Esophagus squamous epithelium (tissue), 4 donors: ENCODE measurements around the gene TMEM239.

Source experiments
- CTCF ChIP-seq, 6 experiments: fragments of 450-650 bp in 4 of 6; fragments of 200-600 bp in 2 of 6; sonication (generic) in 2 of 6; IDR thresholded peaks; one replicate each; pipeline ENCODE4 v1.5.1; 2016 to 2019; ENCODE audit warnings: antibody characterized with exemption in 6 of 6, mild to moderate bottlenecking in 4 of 6, moderate library complexity in 4 of 6
- POLR2A ChIP-seq, 4 donors: fragments of 450-650 bp; IDR thresholded peaks; one replicate each; pipeline ENCODE4 v1.6.1; 2017; ENCODE audit warnings: antibody characterized with exemption in 4 of 4, mild to moderate bottlenecking in 4 of 4, moderate library complexity in 3 of 4

GRCh38 chr20:2797136-2797983, 18.8 kb upstream of the TMEM239 start:
- TF ChIP-seq CTCF (IDR thresholded peaks at IDR 0.05): no peak
- no peak for TF ChIP-seq POLR2A (IDR thresholded peaks at IDR 0.05)
